ENCODE results near the gene AOAH. TPM values are rescaled to one million over a fixed set of nuclear protein-coding genes. Genes with fewer than 3 reads are reported as not detected.

Gene AOAH
- total RNA-seq, 5 donors from 2014 or later (not counting 1 experiment from before 2014, with no cell fraction given), result 13.0 to 78.5 (median 27.5) TPM

DNA sequence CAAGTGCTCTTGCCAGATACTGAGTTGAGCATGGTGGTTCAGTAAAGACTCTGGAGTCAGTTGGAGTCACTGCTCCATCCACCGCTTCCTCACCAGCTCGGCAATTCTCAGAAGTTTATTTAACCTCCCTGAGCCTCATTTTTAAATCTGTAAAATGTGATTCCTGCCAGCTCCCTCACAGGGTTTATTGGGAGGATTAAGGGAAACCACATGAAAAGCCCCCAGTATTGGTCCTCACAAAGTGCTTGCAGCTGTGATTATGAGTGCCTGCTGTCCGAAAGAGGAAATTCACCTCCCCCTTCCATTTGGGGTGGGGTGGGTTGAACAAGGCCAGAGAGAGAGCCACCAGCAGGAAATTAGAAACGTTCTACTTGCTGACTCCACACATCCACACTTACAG is 99.0 kb downstream of the AOAH start:
- ATAC-seq (replicated peaks in 1 of 4) (no peak), DNase-seq (no peak)
- Histone ChIP-seq H3K27me3 (replicated peaks in 1 of 2; ENCODE audit: control insufficient read depth in 2 of 2, extremely low read depth in 1 of 2, insufficient read depth in 2 of 2, low read length in 1 of 2) (no peaks in the 10 kb centered on the region), H3K36me3 (ENCODE audit: control insufficient read depth in 2 of 2, extremely low read depth in 1 of 2, insufficient read depth in 1 of 2, low read length in 1 of 2) (peaks cover 19 to 69% of the 10 kb centered on the region in 2 donors), H3K4me3 (ENCODE audit: control insufficient read depth in 1 of 2, extremely low read depth in 1 of 2, low read length in 1 of 2) (no peak overlapping the region), H3K9me3 (no peaks in the 10 kb centered on the region), H3K4me1 (ENCODE audit: control insufficient read depth in 1 of 2, extremely low read depth in 1 of 2, insufficient read depth in 2 of 2, low read length in 2 of 2) (peaks cover 5 to 6% of the 10 kb centered on the region in 2 experiments), H3K27ac (ENCODE audit: low read length) (no peak overlapping the region)
- CTCF ChIA-PET, result interaction anchor here in 1 of 2 donors (1.5 kb wide), 1 partner anchor 557 kb away, joined by 5 read pairs; no protein-coding TSS in a partner anchor
- H3K9me3 Mint-ChIP-seq, result no peaks in the 10 kb centered on the region
- WGBS (ENCODE audit: insufficient coverage), result 100% methylated on average over 1 of the region's 4 CpGs
- no peaks in the 10 kb centered on the region for H3K27me3 Mint-ChIP-seq
- peaks cover 26 to 30% (median 27%) of the 10 kb centered on the region in 3 donors for H3K4me1 Mint-ChIP-seq
- POLR2A ChIA-PET, result no interaction called here
- H3K27ac Mint-ChIP-seq, result no peak overlapping the region
- peaks cover 44% of the 10 kb centered on the region for H3K36me3 Mint-ChIP-seq
- H3K4me3 Mint-ChIP-seq, result no peak overlapping the region

- ChIA-PET POLR2A (interaction anchor here in 1 of 2 donors (0.6 kb wide), 1 partner anchor 202 kb away, joined by 3 read pairs; no protein-coding TSS in a partner anchor), CTCF (interaction anchor here in 1 of 2 donors (0.6 kb wide), 2 partner anchors 46 to 304 kb away, joined by 3 to 5 read pairs; no protein-coding TSS in a partner anchor)
These were observed 101.0 kb downstream of the AOAH start for GRCh38 chr7:36623247-36623646.

GRCh38 chr7:36621396-36621795 is 102.9 kb downstream of the AOAH start:
- no peak overlapping the region for H3K27ac ChIP-seq (ENCODE audit: low read length)
- H3K27me3 ChIP-seq (replicated peaks in 1 of 2; ENCODE audit: control insufficient read depth in 2 of 2, extremely low read depth in 1 of 2, insufficient read depth in 2 of 2, low read length in 1 of 2), result no peaks in the 10 kb centered on the region
- peaks cover 3 to 69% of the 10 kb centered on the region in 2 donors for H3K36me3 ChIP-seq (ENCODE audit: control insufficient read depth in 2 of 2, extremely low read depth in 1 of 2, insufficient read depth in 1 of 2, low read length in 1 of 2)
- no peaks in the 10 kb centered on the region for H3K9me3 ChIP-seq
- peaks cover 33% of the 10 kb centered on the region for H3K36me3 Mint-ChIP-seq
- DNase-seq (no peak), ATAC-seq (replicated peaks in 1 of 4) (no peak)
- WGBS (ENCODE audit: insufficient coverage), result 90% methylated on average over 4 of the region's 10 CpGs
- no peak overlapping the region for H3K4me3 ChIP-seq (ENCODE audit: control insufficient read depth in 1 of 2, extremely low read depth in 1 of 2, low read length in 1 of 2)
- H3K27me3 Mint-ChIP-seq, result no peaks in the 10 kb centered on the region
- H3K9me3 Mint-ChIP-seq, result no peaks in the 10 kb centered on the region
- ChIA-PET POLR2A (interaction anchor here in 1 of 2 donors (0.6 kb wide), 1 partner anchor 11 kb away, joined by 4 read pairs; no protein-coding TSS in a partner anchor), CTCF (no interaction called here)
- H3K4me1 ChIP-seq (ENCODE audit: control insufficient read depth in 1 of 2, extremely low read depth in 1 of 2, insufficient read depth in 2 of 2, low read length in 2 of 2), result peaks cover 5 to 6% of the 10 kb centered on the region in 2 experiments
- H3K4me1 Mint-ChIP-seq, result peaks cover 22 to 32% (median 30%) of the 10 kb centered on the region in 3 donors
- H3K27ac Mint-ChIP-seq, result peak overlapping the region in 1 of 2 donors; percentile 55
- peak overlapping the region in 1 of 3 donors; percentile 26 for H3K4me3 Mint-ChIP-seq

More at GRCh38 chr7:36623247-36623646, 101.0 kb downstream of the AOAH start:
- Mint-ChIP-seq H3K36me3 (peaks cover 35% of the 10 kb centered on the region), H3K27me3 (no peaks in the 10 kb centered on the region), H3K4me3 (no peak overlapping the region), H3K9me3 (no peaks in the 10 kb centered on the region), H3K4me1 (peaks cover 27 to 32% (median 30%) of the 10 kb centered on the region in 3 donors), H3K27ac (peak overlapping the region in 1 of 2 donors; percentile 5)
- DNase-seq (no peak), ATAC-seq (replicated peaks in 1 of 4) (no peak)
- H3K4me3 ChIP-seq (ENCODE audit: control insufficient read depth in 1 of 2, extremely low read depth in 1 of 2, low read length in 1 of 2), result no peak overlapping the region
- H3K9me3 ChIP-seq, result no peaks in the 10 kb centered on the region
- no peak overlapping the region for H3K27ac ChIP-seq (ENCODE audit: low read length)
- peaks cover 7 to 70% of the 10 kb centered on the region in 2 donors for H3K36me3 ChIP-seq (ENCODE audit: control insufficient read depth in 2 of 2, extremely low read depth in 1 of 2, insufficient read depth in 1 of 2, low read length in 1 of 2)
- no peaks in the 10 kb centered on the region for H3K27me3 ChIP-seq (replicated peaks in 1 of 2; ENCODE audit: control insufficient read depth in 2 of 2, extremely low read depth in 1 of 2, insufficient read depth in 2 of 2, low read length in 1 of 2)
- peaks cover 5 to 6% of the 10 kb centered on the region in 2 experiments for H3K4me1 ChIP-seq (ENCODE audit: control insufficient read depth in 1 of 2, extremely low read depth in 1 of 2, insufficient read depth in 2 of 2, low read length in 2 of 2)
- WGBS (ENCODE audit: insufficient coverage), result 100% methylated on average over 1 of the region's 1 CpG

- POLR2A ChIA-PET, result no interaction called here
- Histone ChIP-seq H3K27me3 (replicated peaks in 1 of 2; ENCODE audit: control insufficient read depth in 2 of 2, extremely low read depth in 1 of 2, insufficient read depth in 2 of 2, low read length in 1 of 2) (no peaks in the 10 kb centered on the region), H3K9me3 (no peaks in the 10 kb centered on the region), H3K4me1 (ENCODE audit: control insufficient read depth in 1 of 2, extremely low read depth in 1 of 2, insufficient read depth in 2 of 2, low read length in 2 of 2) (peaks cover 5 to 6% of the 10 kb centered on the region in 2 experiments), H3K36me3 (ENCODE audit: control insufficient read depth in 2 of 2, extremely low read depth in 1 of 2, insufficient read depth in 1 of 2, low read length in 1 of 2) (peaks cover 3 to 78% of the 10 kb centered on the region in 2 donors), H3K4me3 (ENCODE audit: control insufficient read depth in 1 of 2, extremely low read depth in 1 of 2, low read length in 1 of 2) (no peak overlapping the region), H3K27ac (ENCODE audit: low read length) (no peak overlapping the region)
- CTCF ChIA-PET, result no interaction called here
- no CpG with 5 or more reads among the region's 4 CpGs for WGBS (ENCODE audit: insufficient coverage)
- H3K9me3 Mint-ChIP-seq, result no peaks in the 10 kb centered on the region
- no peak overlapping the region for H3K4me3 Mint-ChIP-seq
- no peak overlapping the region for H3K27ac Mint-ChIP-seq
- DNase-seq (no peak), ATAC-seq (replicated peaks in 1 of 4) (no peak)
- H3K4me1 Mint-ChIP-seq, result peaks cover 18 to 32% (median 25%) of the 10 kb centered on the region in 3 donors
- no peaks in the 10 kb centered on the region for H3K27me3 Mint-ChIP-seq
- peaks cover 40% of the 10 kb centered on the region for H3K36me3 Mint-ChIP-seq
These were observed 104.1 kb downstream of the AOAH start for GRCh38 chr7:36620166-36620708.

DNA sequence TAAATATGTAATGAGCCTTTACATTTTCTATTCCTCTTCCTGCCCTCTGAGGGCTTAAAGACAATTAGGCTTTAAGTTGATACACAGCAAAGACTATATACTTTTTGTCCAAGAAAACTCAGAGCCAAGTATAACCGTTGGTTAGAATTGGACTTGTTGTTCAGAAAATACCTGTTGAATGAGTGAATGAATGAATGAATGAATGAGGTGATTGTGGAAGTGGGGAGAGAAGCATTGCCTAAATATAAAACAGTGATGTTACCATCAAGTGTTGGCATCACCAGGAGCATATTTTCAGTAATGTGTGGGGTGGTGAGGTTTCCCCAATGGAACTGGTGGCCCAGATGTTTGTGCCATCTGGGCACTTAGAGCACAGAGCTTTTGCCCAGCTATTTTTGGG is 106.9 kb downstream of the AOAH start:
- H3K27ac ChIP-seq (ENCODE audit: low read length), result no peak overlapping the region
- Mint-ChIP-seq H3K36me3 (peaks cover 39% of the 10 kb centered on the region), H3K9me3 (no peaks in the 10 kb centered on the region), H3K27ac (no peak overlapping the region), H3K4me3 (no peak overlapping the region), H3K27me3 (no peaks in the 10 kb centered on the region), H3K4me1 (peaks cover 20 to 31% (median 20%) of the 10 kb centered on the region in 3 donors)
- ChIA-PET POLR2A (no interaction called here), CTCF (interaction anchor here in 1 of 2 donors (0.5 kb wide), 1 partner anchor 584 kb away, joined by 5 read pairs; no protein-coding TSS in a partner anchor)
- peaks cover 6 to 11% of the 10 kb centered on the region in 2 experiments for H3K4me1 ChIP-seq (ENCODE audit: control insufficient read depth in 1 of 2, extremely low read depth in 1 of 2, insufficient read depth in 2 of 2, low read length in 2 of 2)
- ATAC-seq (replicated peaks in 1 of 4), result no peak
- WGBS (ENCODE audit: insufficient coverage), result 100% methylated on average over 1 of the region's 1 CpG
- DNase-seq, result no peak
- H3K27me3 ChIP-seq (replicated peaks in 1 of 2; ENCODE audit: control insufficient read depth in 2 of 2, extremely low read depth in 1 of 2, insufficient read depth in 2 of 2, low read length in 1 of 2), result no peaks in the 10 kb centered on the region
- no peaks in the 10 kb centered on the region for H3K9me3 ChIP-seq
- H3K36me3 ChIP-seq (ENCODE audit: control insufficient read depth in 2 of 2, extremely low read depth in 1 of 2, insufficient read depth in 1 of 2, low read length in 1 of 2), result peaks cover 7 to 90% of the 10 kb centered on the region in 2 donors
- H3K4me3 ChIP-seq (ENCODE audit: control insufficient read depth in 1 of 2, extremely low read depth in 1 of 2, low read length in 1 of 2), result no peak overlapping the region

- POLR2A ChIA-PET, result no interaction called here
- CTCF ChIA-PET, result no interaction called here
- Mint-ChIP-seq H3K4me1 (peaks cover 7 to 23% (median 9%) of the 10 kb centered on the region in 3 donors), H3K4me3 (no peak overlapping the region), H3K27me3 (no peaks in the 10 kb centered on the region), H3K9me3 (no peaks in the 10 kb centered on the region), H3K36me3 (peaks cover 33% of the 10 kb centered on the region), H3K27ac (no peak overlapping the region)
- no peak overlapping the region for H3K27ac ChIP-seq (ENCODE audit: low read length)
- ATAC-seq (replicated peaks in 1 of 4) (no peak), DNase-seq (no peak)
- H3K9me3 ChIP-seq, result no peaks in the 10 kb centered on the region
- no peak overlapping the region for H3K4me3 ChIP-seq (ENCODE audit: control insufficient read depth in 1 of 2, extremely low read depth in 1 of 2, low read length in 1 of 2)
- H3K4me1 ChIP-seq (ENCODE audit: control insufficient read depth in 1 of 2, extremely low read depth in 1 of 2, insufficient read depth in 2 of 2, low read length in 2 of 2), result peaks cover 0 to 6% of the 10 kb centered on the region in 2 experiments
- peaks cover 8 to 80% of the 10 kb centered on the region in 2 donors for H3K36me3 ChIP-seq (ENCODE audit: control insufficient read depth in 2 of 2, extremely low read depth in 1 of 2, insufficient read depth in 1 of 2, low read length in 1 of 2)
- no peaks in the 10 kb centered on the region for H3K27me3 ChIP-seq (replicated peaks in 1 of 2; ENCODE audit: control insufficient read depth in 2 of 2, extremely low read depth in 1 of 2, insufficient read depth in 2 of 2, low read length in 1 of 2)
- WGBS (ENCODE audit: insufficient coverage), result 90% methylated on average over 7 of the region's 10 CpGs
These were observed 108.3 kb downstream of the AOAH start for GRCh38 chr7:36615852-36616540.
